OCI-LY7 (cell line): Measurements from ENCODE around the gene ATF6B. TPM values are rescaled to one million over a fixed set of nuclear protein-coding genes. Genes with fewer than 3 reads are reported as not detected.

Experiments
- BruUV-seq: library from RNA; stranded (reverse); fragments of 400-500 nt; replicated peaks from 2 replicates; lab custom pipeline; 2021; lab: Mats Ljungman, UMichigan
- CTCF ChIA-PET: fragments of 300-600 bp; sonication (Branson Sonifier 250); formaldehyde crosslinking; loops from one replicate; lab custom pipeline; 2022; ENCODE audit warnings: antibody characterized with exemption; ENCODE audit not compliant: unreplicated experiment; lab: Charles Lee
- POLR2A ChIA-PET: fragments of 300-600 bp; sonication (Branson Sonifier 250); formaldehyde crosslinking; loops from one replicate; lab custom pipeline; 2022; ENCODE audit warnings: antibody characterized with exemption; lab: Charles Lee
- DNase-seq: peaks from one replicate; pipeline ENCODE4 v3.0.0-alpha.2; 2015; ENCODE audit warnings: low spot score
- H2AFZ ChIP-seq: fragments of 200-600 bp; sonication (generic), shearing (Covaris generic); 2 replicates; pipeline ENCODE4 v1.6.1; 2014; ENCODE audit warnings: mild to moderate bottlenecking, antibody characterized with exemption, low read length, moderate library complexity
- H3K27ac ChIP-seq: fragments of 200-600 bp; sonication (generic); 2 replicates; pipeline ENCODE4 v1.5.1; 2014; ENCODE audit warnings: mixed run types, low read depth, mild to moderate bottlenecking, moderate library complexity, low read length, inconsistent platforms; ENCODE audit not compliant: poor library complexity, severe bottlenecking
- H3K36me3 ChIP-seq: fragments of 200-600 bp; sonication (generic); 2 replicates; pipeline ENCODE4 v1.6.1; 2014; ENCODE audit warnings: mild to moderate bottlenecking, antibody characterized with exemption, low read length, moderate library complexity, mixed read lengths; ENCODE audit not compliant: insufficient read depth
- H3K4me1 ChIP-seq: fragments of 200-600 bp; sonication (generic); 2 replicates; pipeline ENCODE4 v1.5.1; 2014; ENCODE audit warnings: mild to moderate bottlenecking, low read length; ENCODE audit not compliant: insufficient read depth, poor library complexity, severe bottlenecking
- H3K4me2 ChIP-seq: fragments of 200-600 bp; sonication (generic); 2 replicates; pipeline ENCODE4 v1.6.1; 2014; ENCODE audit warnings: mild to moderate bottlenecking, low read length
- H3K4me3 ChIP-seq: fragments of 200-600 bp; sonication (generic); 2 replicates; pipeline ENCODE4 v1.5.1; 2014; ENCODE audit warnings: mild to moderate bottlenecking, low read depth, low read length; ENCODE audit not compliant: poor library complexity, severe bottlenecking
- H3K79me2 ChIP-seq: fragments of 200-600 bp; sonication (generic); 2 replicates; pipeline ENCODE4 v1.6.1; 2016; ENCODE audit warnings: low read depth, mild to moderate bottlenecking, low read length, moderate library complexity, mixed read lengths; ENCODE audit not compliant: insufficient read depth
- H3K9me2 ChIP-seq: fragments of 200-600 bp; sonication (generic); 2 replicates; pipeline ENCODE4 v1.6.1; 2016; ENCODE audit warnings: mild to moderate bottlenecking, low read length, mixed read lengths; ENCODE audit not compliant: insufficient read depth
- H3K9me3 ChIP-seq: fragments of 200-600 bp; sonication (generic); 2 replicates; pipeline ENCODE4 v1.6.1; 2014; ENCODE audit warnings: mild to moderate bottlenecking, mixed run types, low read length, mixed read lengths
- H4K20me1 ChIP-seq: fragments of 200-600 bp; sonication (generic); 2 replicates; pipeline ENCODE4 v1.6.1; 2014; ENCODE audit warnings: mild to moderate bottlenecking, antibody characterized with exemption, low read length, moderate library complexity, mixed read lengths; ENCODE audit not compliant: insufficient read depth
- CTCF ChIP-seq: fragments of 200-600 bp; sonication (generic); conservative IDR thresholded peaks from 2 replicates; pipeline ENCODE4 v1.5.1; 2014; ENCODE audit warnings: mild to moderate bottlenecking, antibody characterized with exemption, low read length, moderate library complexity, mixed read lengths
- EZH2phosphoT487 ChIP-seq: fragments of 200-600 bp; sonication (generic); IDR thresholded peaks from 2 replicates; pipeline ENCODE4 v1.6.1; 2018; ENCODE audit warnings: low read depth, borderline replicate concordance, mild to moderate bottlenecking, mixed run types, antibody characterized with exemption, low read length, moderate library complexity, mixed read lengths
- intact Hi-C: fragments of 100-400 bp; cut with micrococcal nuclease; formaldehyde crosslinking; loops from one replicate; pipeline ENCODE4 v1.10.0; 2022; ENCODE audit not compliant: unreplicated experiment
- total RNA-seq, 2 experiments: library from RNA; depleted of rRNA in 1 of 2; stranded (reverse); fragments of >200 nt in 1 of 2; shearing (Covaris generic) in 1 of 2; gene quantifications; 2 replicates each; pipeline ENCODE4 v1.2.3, GENCODE V29; 2014 to 2022

The ATF6B gene
- total RNA-seq, 2 experiments from 2014 or later = 57.7 to 122 TPM

- Histone ChIP-seq H3K36me3 (peaks cover 61% of the 10 kb centered on the region), H3K27ac (no peak overlapping the region), H3K79me2 (no peaks in the 10 kb centered on the region), H3K4me2 (no peak overlapping the region), H3K4me3 (no peak overlapping the region), H4K20me1 (no peaks in the 10 kb centered on the region), H2AFZ (no peak overlapping the region), H3K9me2 (no peaks in the 10 kb centered on the region), H3K4me1 (peaks cover 5% of the 10 kb centered on the region), H3K9me3 (no peaks in the 10 kb centered on the region)
- intact Hi-C loops = no loop called here
- TF ChIP-seq CTCF = peak; percentile 76
- no peak for TF ChIP-seq EZH2phosphoT487
- ChIA-PET CTCF (no interaction called here), POLR2A (no interaction called here)
- peak; percentile 38 for DNase-seq
- BruUV-seq = no TSS peak
Measured at GRCh38 chr6:32116674-32117073, 11.4 kb downstream of the ATF6B start.

- Histone ChIP-seq H3K4me2 (no peak overlapping the region), H3K9me2 (no peaks in the 10 kb centered on the region), H2AFZ (no peak overlapping the region), H3K27ac (no peak overlapping the region), H3K4me3 (no peak overlapping the region), H3K36me3 (peaks cover 52% of the 10 kb centered on the region), H3K79me2 (no peaks in the 10 kb centered on the region), H3K4me1 (peaks cover 5% of the 10 kb centered on the region), H4K20me1 (no peaks in the 10 kb centered on the region), H3K9me3 (no peaks in the 10 kb centered on the region)
- POLR2A ChIA-PET = no interaction called here
- no peak for DNase-seq
- intact Hi-C loops = no loop called here
- TF ChIP-seq CTCF (no peak), EZH2phosphoT487 (no peak)
- BruUV-seq = TSS peak; percentile 57
- CTCF ChIA-PET = no interaction called here
Measured at GRCh38 chr6:32115623-32116022, 12.4 kb downstream of the ATF6B start.

GRCh38 chr6:32114796-32115195, 13.2 kb downstream of the ATF6B start:
- no peak for DNase-seq
- H4K20me1 ChIP-seq = no peaks in the 10 kb centered on the region
- no peaks in the 10 kb centered on the region for H3K9me2 ChIP-seq
- no peak overlapping the region for H3K4me2 ChIP-seq
- H3K27ac ChIP-seq = no peak overlapping the region
- TF ChIP-seq CTCF (no peak), EZH2phosphoT487 (no peak)
- no TSS peak for BruUV-seq
- no peak overlapping the region for H3K4me3 ChIP-seq
- intact Hi-C loops = no loop called here
- POLR2A ChIA-PET = no interaction called here
- H3K36me3 ChIP-seq = peaks cover 48% of the 10 kb centered on the region
- H3K4me1 ChIP-seq = peaks cover 5% of the 10 kb centered on the region
- no peaks in the 10 kb centered on the region for H3K9me3 ChIP-seq
- H3K79me2 ChIP-seq = no peaks in the 10 kb centered on the region
- no peak overlapping the region for H2AFZ ChIP-seq
- CTCF ChIA-PET = no interaction called here
